Measurements from ENCODE around the gene BRD1. TPM values are rescaled to one million over a fixed set of nuclear protein-coding genes. Genes with fewer than 3 reads are reported as not detected.

Gene BRD1
- total and polyA plus RNA-seq, 2 experiments from 2014 or later = 12.3 to 33.8 TPM

- TF ChIP-seq ZNF462 (CRISPR knock-in tag; IDR thresholded peaks at IDR 0.05) = no peak
Observed at GRCh38 chr22:49779211-49779610, 48.5 kb downstream of the BRD1 start (continued).

GRCh38 chr22:49777569-49778249 is 50.0 kb downstream of the BRD1 start:
- H3K79me2 ChIP-seq (replicated peaks; ENCODE audit: insufficient read depth) = peaks cover 30% of the 10 kb centered on the region
- H3K4me3 Mint-ChIP-seq = no peak overlapping the region
- peaks cover 8% of the 10 kb centered on the region; the same call in 1 of the 3 replicates for H3K4me1 Mint-ChIP-seq
- peaks cover 15% of the 10 kb centered on the region for H3K27me3 Mint-ChIP-seq (ENCODE audit: insufficient read depth, low read depth, poor library complexity)
- H3K9me3 Mint-ChIP-seq = no peaks in the 10 kb centered on the region
- H3K4me2 ChIP-seq = no peak overlapping the region
- peaks cover 18% of the 10 kb centered on the region for H4K20me1 ChIP-seq (replicated peaks; ENCODE audit: insufficient read depth)
- no peaks in the 10 kb centered on the region for H3K4me1 ChIP-seq (ENCODE audit: insufficient read depth)
- no peak for TF ChIP-seq NANOG (IDR thresholded peaks at IDR 0.05; ENCODE audit: borderline replicate concordance)
- TF ChIP-seq ZNF331 (CRISPR knock-in tag; IDR thresholded peaks at IDR 0.05; ENCODE audit: low read depth) = no peak
- no peaks in the 10 kb centered on the region for H3K27me3 ChIP-seq (ENCODE audit: insufficient read depth)
- H3K27ac Mint-ChIP-seq = peak overlapping the region; percentile 56
- H3K27ac ChIP-seq (ENCODE audit: low read depth) = no peak overlapping the region
- H2AFZ ChIP-seq = no peak overlapping the region
- no peak for DNase-seq (ENCODE audit: low spot score)
- H3K4me3 ChIP-seq = no peak overlapping the region
- H3K9me2 ChIP-seq (ENCODE audit: insufficient read depth) = no peaks in the 10 kb centered on the region
- ATAC-seq = no peak
- H3F3A ChIP-seq (replicated peaks; ENCODE audit: low read depth) = 0 out of 2 replicates have a peak, but pooled peaks cover 3% of the 10 kb centered on the region
- peaks cover 11% of the 10 kb centered on the region; the same call in 1 of the 2 replicates for H3K36me3 ChIP-seq (ENCODE audit: insufficient read depth)
- H3K36me3 Mint-ChIP-seq (ENCODE audit: low read depth) = peaks cover 54% of the 10 kb centered on the region

All from GM23338 (cell line).